Measurements from ENCODE around the gene LRRC32. TPM values are rescaled to one million over a fixed set of nuclear protein-coding genes. Genes with fewer than 3 reads are reported as not detected.
A peak's percentile ranks its signal among the peaks of the same experiment; 100 is the strongest.
"Not testable (repeated sequence)": the region's sequence is repeated elsewhere in the genome, so short reads cannot be mapped to it uniquely, and the experiment has no call there.

Gene LRRC32
- total and polyA plus RNA-seq, 3 experiments from 2014 or later, result 0.06 to 2.8 (median 1.5) TPM

DNA sequence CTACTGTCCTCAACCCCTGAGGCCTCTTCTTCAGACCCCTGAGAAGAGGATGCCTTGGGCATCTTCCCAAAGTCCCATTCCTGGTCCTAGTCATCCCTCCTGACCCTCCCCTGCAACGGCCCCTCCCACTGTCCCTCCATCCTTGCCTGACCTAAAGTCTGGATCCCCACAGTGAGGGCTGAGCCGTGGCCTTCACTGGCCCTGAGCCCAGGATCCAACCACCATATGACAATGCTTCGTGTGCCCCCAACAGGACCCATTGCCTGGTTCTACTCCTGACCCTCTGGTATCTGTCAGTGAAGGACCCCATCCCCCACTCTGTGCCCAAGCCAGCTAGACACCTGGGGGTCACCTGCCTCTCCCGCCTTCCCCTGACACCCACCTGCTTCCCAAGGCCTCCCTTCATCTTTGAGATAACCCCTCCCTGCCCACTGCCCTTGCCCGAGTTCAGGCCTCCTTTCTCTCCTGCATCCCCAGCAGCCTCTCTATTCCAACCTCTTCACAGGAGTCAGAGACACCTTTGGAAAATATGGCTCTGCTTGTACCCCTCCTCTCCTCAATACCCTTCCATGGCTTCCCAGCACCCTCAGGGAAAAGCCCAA is 48.0 kb downstream of the LRRC32 start:
- peaks cover 0 to 15% (median 5%) of the 10 kb centered on the region in 5 donors for H3K9me3 Mint-ChIP-seq
- no peaks in the 10 kb centered on the region for H3K36me3 Mint-ChIP-seq

DNA sequence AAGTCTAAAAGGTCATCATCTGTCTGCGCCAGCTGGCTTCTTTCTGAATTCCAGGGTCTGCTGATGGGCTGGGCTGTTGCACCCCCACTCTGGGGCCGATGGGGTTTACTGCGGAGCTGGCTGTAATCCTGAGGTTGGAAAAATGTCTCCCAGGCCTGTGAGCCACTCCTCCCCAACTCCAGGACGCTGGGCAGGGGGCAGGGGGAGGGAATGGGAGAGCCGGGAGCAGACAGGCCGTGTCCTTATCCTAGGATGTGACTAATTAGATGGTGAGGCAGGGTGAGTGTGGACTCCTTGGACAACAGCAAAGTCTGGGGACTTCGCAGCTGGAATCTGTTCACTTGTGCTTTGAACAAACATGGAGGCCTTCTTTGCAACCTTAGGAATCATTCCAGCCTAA is 48.7 kb downstream of the LRRC32 start:
- Mint-ChIP-seq H3K4me3 (no peak overlapping the region), H3K27me3 (peaks cover 0 to 11% of the 10 kb centered on the region in 2 donors), H3K36me3 (no peaks in the 10 kb centered on the region), H3K4me1 (peaks cover 6 to 11% (median 6%) of the 10 kb centered on the region in 3 donors), H3K9me3 (peaks cover 0 to 15% (median 5%) of the 10 kb centered on the region in 5 donors), H3K27ac (no peak overlapping the region)
- CTCF ChIA-PET, result no interaction called here
- POLR2A ChIA-PET, result no interaction called here
- H3K36me3 ChIP-seq (ENCODE audit: insufficient read depth, low read length), result no peaks in the 10 kb centered on the region
- no peaks in the 10 kb centered on the region for H3K4me1 ChIP-seq (ENCODE audit: insufficient read depth, low read length)
- no peaks in the 10 kb centered on the region for H3K27me3 ChIP-seq (ENCODE audit: insufficient read depth, low read length, poor library complexity, severe bottlenecking)
- DNase-seq, result no peak
- H3K9me3 ChIP-seq (ENCODE audit: low read length), result no peaks in the 10 kb centered on the region
- H3K27ac ChIP-seq (ENCODE audit: low read depth, low read length), result no peak overlapping the region
- H3K4me3 ChIP-seq (ENCODE audit: low read length), result no peak overlapping the region

More for the DNA sequence above, 48.0 kb downstream of the LRRC32 start:
- ChIA-PET POLR2A (no interaction called here), CTCF (no interaction called here)
- no peak overlapping the region for H3K4me3 ChIP-seq (ENCODE audit: low read length)
- H3K27me3 Mint-ChIP-seq, result peaks cover 0 to 11% of the 10 kb centered on the region in 2 donors
- H3K4me1 Mint-ChIP-seq, result peaks cover 12 to 17% (median 13%) of the 10 kb centered on the region in 3 donors
- H3K9me3 ChIP-seq (ENCODE audit: low read length), result no peaks in the 10 kb centered on the region
- H3K4me1 ChIP-seq (ENCODE audit: insufficient read depth, low read length), result no peaks in the 10 kb centered on the region
- H3K27me3 ChIP-seq (ENCODE audit: insufficient read depth, low read length, poor library complexity, severe bottlenecking), result no peaks in the 10 kb centered on the region
- H3K36me3 ChIP-seq (ENCODE audit: insufficient read depth, low read length), result no peaks in the 10 kb centered on the region
- H3K27ac ChIP-seq (ENCODE audit: low read depth, low read length), result no peak overlapping the region
- DNase-seq, result no peak
- H3K27ac Mint-ChIP-seq, result peak overlapping the region in 2 of 8 donors; percentile 35 to 61
- H3K4me3 Mint-ChIP-seq, result no peak overlapping the region

DNA sequence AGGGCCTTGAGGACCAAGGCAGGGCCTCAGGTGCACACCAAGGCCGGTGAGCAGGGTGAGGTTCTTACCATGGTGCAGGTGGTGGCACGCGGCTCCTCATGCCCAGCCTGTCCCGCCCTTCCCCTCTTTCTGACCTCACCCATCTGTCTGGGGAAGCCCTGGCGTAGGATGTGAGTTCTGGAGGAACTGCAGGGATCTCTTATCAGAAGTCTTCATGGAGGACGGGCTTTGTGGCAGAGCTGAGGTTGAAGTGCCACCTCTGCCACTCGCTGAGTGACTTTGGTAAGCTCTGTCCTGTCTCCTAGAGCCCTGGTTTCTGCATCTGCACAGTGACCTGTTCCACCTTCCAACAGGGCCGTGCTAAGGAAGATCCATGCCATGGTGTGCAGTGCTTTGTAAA is 49.1 kb downstream of the LRRC32 start:
- H3K9me3 ChIP-seq (ENCODE audit: low read length), result no peaks in the 10 kb centered on the region

DNA sequence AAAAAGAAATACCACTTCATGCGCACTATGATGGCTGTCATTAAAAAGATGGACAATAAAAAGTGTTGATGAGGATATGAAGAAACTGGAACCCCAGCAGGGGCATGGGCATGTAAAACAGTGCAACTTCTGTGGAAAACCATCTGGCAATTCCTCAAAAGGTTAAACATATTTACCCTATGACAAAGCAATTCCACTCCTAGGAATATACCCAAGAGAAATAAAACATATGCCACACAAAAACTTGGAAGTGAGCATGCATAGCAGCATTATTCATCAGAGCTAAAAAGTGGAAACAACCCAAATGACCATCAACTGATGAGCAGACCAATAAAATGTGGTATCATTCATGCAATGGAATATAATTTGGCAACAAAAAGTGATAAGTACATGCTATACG is 50.1 kb downstream of the LRRC32 start:
- Histone ChIP-seq H3K27ac (ENCODE audit: low read depth, low read length) (no peak overlapping the region), H3K9me3 (ENCODE audit: low read length) (no peaks in the 10 kb centered on the region), H3K36me3 (ENCODE audit: insufficient read depth, low read length) (no peaks in the 10 kb centered on the region), H3K4me1 (ENCODE audit: insufficient read depth, low read length) (no peaks in the 10 kb centered on the region), H3K27me3 (ENCODE audit: insufficient read depth, low read length, poor library complexity, severe bottlenecking) (no peaks in the 10 kb centered on the region), H3K4me3 (ENCODE audit: low read length) (no peak overlapping the region)
- Mint-ChIP-seq H3K27me3 (peaks cover 5 to 13% of the 10 kb centered on the region in 2 donors), H3K27ac (no peak overlapping the region), H3K4me1 (no peaks in the 10 kb centered on the region), H3K4me3 (no peak overlapping the region), H3K9me3 (peaks cover 0 to 10% (median 2%) of the 10 kb centered on the region in 5 donors), H3K36me3 (no peaks in the 10 kb centered on the region)
- CTCF ChIA-PET, result no interaction called here
- DNase-seq, result no peak
- POLR2A ChIA-PET, result no interaction called here

More for the DNA sequence above, 49.1 kb downstream of the LRRC32 start:
- no peak overlapping the region for H3K4me3 Mint-ChIP-seq
- peaks cover 2 to 7% (median 2%) of the 10 kb centered on the region in 3 donors for H3K4me1 Mint-ChIP-seq
- peaks cover 4 to 13% of the 10 kb centered on the region in 2 donors for H3K27me3 Mint-ChIP-seq
- ChIA-PET POLR2A (no interaction called here), CTCF (no interaction called here)
- no peaks in the 10 kb centered on the region for H3K4me1 ChIP-seq (ENCODE audit: insufficient read depth, low read length)
- H3K36me3 Mint-ChIP-seq, result no peaks in the 10 kb centered on the region
- H3K4me3 ChIP-seq (ENCODE audit: low read length), result no peak overlapping the region
- no peak overlapping the region for H3K27ac ChIP-seq (ENCODE audit: low read depth, low read length)
- H3K36me3 ChIP-seq (ENCODE audit: insufficient read depth, low read length), result no peaks in the 10 kb centered on the region
- DNase-seq, result no peak
- peaks cover 0 to 15% (median 5%) of the 10 kb centered on the region in 5 donors for H3K9me3 Mint-ChIP-seq
- no peak overlapping the region for H3K27ac Mint-ChIP-seq
- H3K27me3 ChIP-seq (ENCODE audit: insufficient read depth, low read length, poor library complexity, severe bottlenecking), result no peaks in the 10 kb centered on the region

DNA sequence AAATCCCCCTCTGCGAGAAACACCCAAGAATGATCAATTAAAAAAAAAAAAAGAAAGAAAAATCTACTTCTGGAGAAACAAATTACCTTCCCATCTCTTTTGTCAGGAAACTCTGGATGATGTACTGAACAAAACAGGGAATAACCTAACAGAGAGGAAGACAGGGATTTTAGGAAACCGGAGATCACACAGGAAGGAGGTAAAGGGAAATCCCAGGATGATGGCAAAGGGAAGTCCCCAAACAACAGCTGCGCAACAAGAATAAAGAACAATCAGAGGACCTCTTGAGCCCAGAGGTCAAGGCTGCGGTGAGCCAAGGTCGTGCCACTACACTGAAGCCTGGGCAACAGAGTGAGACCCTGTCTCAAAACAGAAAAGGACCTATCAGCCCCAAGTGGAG is 50.7 kb downstream of the LRRC32 start:
- H3K9me3 ChIP-seq (ENCODE audit: low read length); H3K4me1 ChIP-seq (ENCODE audit: insufficient read depth, low read length); H3K36me3 ChIP-seq (ENCODE audit: insufficient read depth, low read length); POLR2A ChIA-PET; H3K4me3 ChIP-seq (ENCODE audit: low read length); H3K9me3 Mint-ChIP-seq; H3K4me1 Mint-ChIP-seq; H3K36me3 Mint-ChIP-seq; CTCF ChIA-PET; H3K27ac Mint-ChIP-seq; H3K27me3 ChIP-seq (ENCODE audit: insufficient read depth, low read length, poor library complexity, severe bottlenecking); H3K4me3 Mint-ChIP-seq; H3K27ac ChIP-seq (ENCODE audit: low read depth, low read length); DNase-seq: not testable (repeated sequence)
- peaks cover 5 to 11% of the 10 kb centered on the region in 2 donors for H3K27me3 Mint-ChIP-seq

DNA sequence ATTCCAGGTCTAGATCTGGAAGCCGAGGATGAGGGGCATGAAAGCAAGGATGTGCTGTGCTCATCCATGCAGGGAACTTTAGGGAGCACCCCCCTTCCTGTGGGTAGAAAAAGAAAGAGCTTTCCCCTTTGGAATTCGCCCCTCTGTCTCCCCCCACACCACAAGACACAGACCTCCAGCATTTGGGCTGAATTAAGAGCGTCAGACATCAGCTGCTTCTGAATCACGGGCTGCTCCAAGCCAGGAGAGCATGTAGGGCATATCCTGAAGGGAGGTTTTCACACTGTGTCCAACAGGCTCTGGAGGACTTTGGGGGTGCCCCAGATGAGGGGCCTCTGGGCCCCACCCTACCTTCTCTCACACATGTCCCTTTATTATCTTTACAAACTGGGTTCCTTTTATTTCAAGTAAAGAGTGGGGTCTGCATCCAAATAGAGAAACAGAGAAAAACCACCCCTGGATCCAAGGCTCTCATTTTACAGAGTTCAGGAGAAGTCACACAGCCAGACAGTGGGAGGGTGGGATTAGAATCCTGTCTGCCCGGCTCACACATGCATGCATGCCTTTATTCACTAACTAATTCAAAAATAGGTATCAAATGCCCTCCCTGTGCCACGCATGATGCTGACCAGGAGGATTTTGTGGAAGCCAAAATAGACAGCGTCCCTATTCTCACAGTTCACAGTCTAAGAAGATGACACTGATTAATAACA is 52.8 kb downstream of the LRRC32 start:
- H3K9me3 ChIP-seq (ENCODE audit: low read length), result no peaks in the 10 kb centered on the region
- no peaks in the 10 kb centered on the region for H3K36me3 ChIP-seq (ENCODE audit: insufficient read depth, low read length)
- POLR2A ChIA-PET, result no interaction called here

DNA sequence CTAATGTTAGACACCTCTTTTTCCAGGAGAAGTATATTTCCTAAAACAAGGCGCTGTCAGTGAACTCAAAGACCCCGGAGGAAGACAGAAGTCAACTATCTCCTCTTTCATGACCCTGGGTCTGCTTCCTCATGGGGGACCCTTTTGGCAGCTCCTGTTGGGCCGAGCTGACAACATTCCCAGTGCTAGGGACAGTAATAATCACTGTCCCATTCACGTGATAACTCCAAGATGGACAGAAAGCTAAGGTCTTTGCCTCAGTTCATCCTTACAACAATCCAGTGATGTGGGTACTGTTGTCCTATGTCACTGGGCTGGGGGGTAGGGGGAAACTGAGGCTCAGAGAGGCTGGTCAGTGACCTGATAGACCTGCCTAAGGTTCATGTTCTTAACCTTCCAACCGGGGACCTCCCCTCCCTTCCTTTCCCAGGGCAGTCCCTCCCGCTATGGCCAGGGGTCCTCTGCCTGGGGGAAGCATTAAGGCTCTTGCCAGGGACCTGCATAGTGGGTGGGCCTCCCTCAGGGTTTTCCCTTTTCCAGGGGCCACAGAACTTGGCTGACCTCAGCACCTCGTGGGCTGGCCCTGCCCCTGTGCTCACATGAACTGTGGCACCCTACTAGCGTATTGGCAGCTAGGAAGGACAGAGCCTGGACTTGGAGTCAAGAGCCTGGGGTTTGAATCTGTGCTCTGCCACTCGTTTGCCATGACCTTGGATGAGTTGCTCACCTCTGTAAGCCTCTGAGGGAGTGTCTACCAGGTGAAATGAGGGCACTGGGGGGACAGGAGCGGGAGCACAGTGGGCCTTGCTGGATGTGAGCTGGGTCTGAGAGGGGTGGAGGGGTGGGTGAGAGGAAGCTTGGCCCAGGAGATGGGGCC is 53.6 kb downstream of the LRRC32 start:
- Mint-ChIP-seq H3K36me3 (no peaks in the 10 kb centered on the region), H3K27ac (no peak overlapping the region), H3K4me1 (no peaks in the 10 kb centered on the region), H3K9me3 (peaks cover 0 to 6% (median 0%) of the 10 kb centered on the region in 5 donors), H3K4me3 (no peak overlapping the region), H3K27me3 (peaks cover 5 to 8% of the 10 kb centered on the region in 2 donors)
- ChIA-PET CTCF (no interaction called here), POLR2A (no interaction called here)
- Histone ChIP-seq H3K4me1 (ENCODE audit: insufficient read depth, low read length) (no peaks in the 10 kb centered on the region), H3K36me3 (ENCODE audit: insufficient read depth, low read length) (no peaks in the 10 kb centered on the region), H3K27ac (ENCODE audit: low read depth, low read length) (no peak overlapping the region), H3K27me3 (ENCODE audit: insufficient read depth, low read length, poor library complexity, severe bottlenecking) (no peaks in the 10 kb centered on the region), H3K9me3 (ENCODE audit: low read length) (no peaks in the 10 kb centered on the region), H3K4me3 (ENCODE audit: low read length) (no peak overlapping the region)
- no peak for DNase-seq

More for the DNA sequence above, 52.8 kb downstream of the LRRC32 start:
- Histone ChIP-seq H3K4me3 (ENCODE audit: low read length) (no peak overlapping the region), H3K27ac (ENCODE audit: low read depth, low read length) (no peak overlapping the region), H3K4me1 (ENCODE audit: insufficient read depth, low read length) (no peaks in the 10 kb centered on the region), H3K27me3 (ENCODE audit: insufficient read depth, low read length, poor library complexity, severe bottlenecking) (no peaks in the 10 kb centered on the region)
- Mint-ChIP-seq H3K9me3 (peaks cover 0 to 6% (median 0%) of the 10 kb centered on the region in 5 donors), H3K27me3 (peaks cover 5 to 8% of the 10 kb centered on the region in 2 donors), H3K36me3 (no peaks in the 10 kb centered on the region), H3K27ac (peak overlapping the region in 1 of 8 donors; percentile 68), H3K4me3 (no peak overlapping the region), H3K4me1 (no peaks in the 10 kb centered on the region)
- no peak for DNase-seq
- CTCF ChIA-PET, result no interaction called here

DNA sequence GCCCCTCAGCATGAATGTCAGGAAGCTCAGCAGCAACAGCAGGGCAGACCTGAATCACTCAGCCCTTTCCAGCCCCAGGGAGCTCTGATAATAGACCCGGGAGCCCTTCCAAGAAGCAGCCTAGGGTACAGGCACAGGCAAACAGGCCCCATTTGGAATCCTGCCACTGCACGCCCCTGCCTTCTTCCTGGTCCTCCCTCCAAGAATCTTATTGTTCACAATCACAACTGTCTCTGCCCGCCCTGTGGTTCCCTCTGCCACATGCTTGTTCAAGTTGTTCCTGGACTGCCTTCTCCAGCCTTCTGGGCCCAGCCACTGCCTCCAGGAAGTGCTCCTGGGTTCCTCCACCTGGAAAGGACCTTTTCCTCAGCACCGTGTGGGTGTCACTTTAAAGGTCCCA is 54.6 kb downstream of the LRRC32 start:
- Histone ChIP-seq H3K36me3 (ENCODE audit: insufficient read depth, low read length) (no peaks in the 10 kb centered on the region), H3K4me3 (ENCODE audit: low read length) (no peak overlapping the region), H3K4me1 (ENCODE audit: insufficient read depth, low read length) (no peaks in the 10 kb centered on the region), H3K27me3 (ENCODE audit: insufficient read depth, low read length, poor library complexity, severe bottlenecking) (no peaks in the 10 kb centered on the region), H3K27ac (ENCODE audit: low read depth, low read length) (no peak overlapping the region), H3K9me3 (ENCODE audit: low read length) (no peaks in the 10 kb centered on the region)
- H3K4me1 Mint-ChIP-seq, result no peaks in the 10 kb centered on the region
- H3K36me3 Mint-ChIP-seq, result no peaks in the 10 kb centered on the region
- H3K27me3 Mint-ChIP-seq, result peaks cover 5 to 10% of the 10 kb centered on the region in 2 donors
- ChIA-PET CTCF (no interaction called here), POLR2A (no interaction called here)
- H3K9me3 Mint-ChIP-seq, result peaks cover 0 to 6% (median 0%) of the 10 kb centered on the region in 5 donors
- no peak overlapping the region for H3K27ac Mint-ChIP-seq
- no peak overlapping the region for H3K4me3 Mint-ChIP-seq
- peak in 1 of 5 donors; percentile 18 for DNase-seq
